Endodermal cell (in vitro differentiated cells): ENCODE measurements around the gene NEAT1. TPM values are rescaled to one million over a fixed set of nuclear protein-coding genes. Genes with fewer than 3 reads are reported as not detected.

Experiments
- DNase-seq: peaks from one replicate; pipeline ENCODE4 v3.0.0-alpha.2; 2017
- H3K27ac ChIP-seq: 2 replicates; pipeline ENCODE4 v1.5.1; 2013; ENCODE audit warnings: mild to moderate bottlenecking, low read depth, low read length, moderate library complexity
- H3K27me3 ChIP-seq: 2 replicates; pipeline ENCODE4 v1.6.1; 2013; ENCODE audit warnings: mild to moderate bottlenecking, low read length, moderate library complexity; ENCODE audit not compliant: insufficient read depth, control insufficient read depth, poor library complexity, severe bottlenecking
- H3K36me3 ChIP-seq: 2 replicates; pipeline ENCODE4 v1.7.0; 2013; ENCODE audit warnings: mild to moderate bottlenecking, low read length, moderate library complexity; ENCODE audit not compliant: control insufficient read depth, insufficient read depth
- H3K4me1 ChIP-seq: one replicate; pipeline ENCODE4 v1.7.0; 2013; ENCODE audit warnings: low read length; ENCODE audit not compliant: control insufficient read depth, insufficient read depth
- H3K4me3 ChIP-seq: 2 replicates; pipeline ENCODE4 v1.5.1; 2013; ENCODE audit warnings: mild to moderate bottlenecking, low read length, moderate library complexity
- H3K9ac ChIP-seq: 2 replicates; pipeline ENCODE4 v1.6.1; 2013; ENCODE audit warnings: mild to moderate bottlenecking, low read length, moderate library complexity; ENCODE audit not compliant: poor library complexity, severe bottlenecking; ENCODE audit errors: extremely low read depth
- H3K9me3 ChIP-seq: 2 replicates; pipeline ENCODE4 v1.6.1; 2013; ENCODE audit warnings: mild to moderate bottlenecking, low read length, moderate library complexity; ENCODE audit not compliant: control insufficient read depth
- H3K27ac Mint-ChIP-seq: 2 replicates; pipeline ENCODE4 v1.8.0; 2020; ENCODE audit warnings: mixed read lengths
- H3K27me3 Mint-ChIP-seq: 2 replicates; pipeline ENCODE4 v1.8.0; 2021; ENCODE audit warnings: mild to moderate bottlenecking, mixed read lengths; ENCODE audit not compliant: insufficient read depth
- H3K36me3 Mint-ChIP-seq: 2 replicates; pipeline ENCODE4 v1.8.0; 2020; ENCODE audit warnings: low read depth, mixed read lengths
- H3K4me1 Mint-ChIP-seq: 2 replicates; pipeline ENCODE4 v1.8.0; 2020; ENCODE audit warnings: mixed read lengths
- H3K4me3 Mint-ChIP-seq: 2 replicates; pipeline ENCODE4 v1.8.0; 2020; ENCODE audit warnings: mild to moderate bottlenecking, moderate library complexity, mixed read lengths
- H3K9me3 Mint-ChIP-seq: 2 replicates; pipeline ENCODE4 v1.8.0; 2020; ENCODE audit warnings: mild to moderate bottlenecking, mixed read lengths
- CTCF ChIP-seq: fragments of 200-600 bp; sonication (generic); conservative IDR thresholded peaks from 2 replicates; pipeline ENCODE4 v1.5.0; 2021; ENCODE audit warnings: antibody characterized with exemption, mild to moderate bottlenecking
- WGBS, 2 experiments: methylation state at CpG; one replicate each; pipeline versions ENCODE4 v1.1.5 to v1.1.7; 2013; ENCODE audit warnings: missing lambda C conversion rate in 2 of 2, mixed read lengths in 1 of 2; ENCODE audit not compliant: insufficient coverage in 1 of 2, insufficient read length in 1 of 2; 5-methylcytosine and 5-hydroxymethylcytosine counted together
- total RNA-seq, 2 donors: library from RNA; stranded (reverse); fragmentation: NEBNext Ultra II Directional in 1 of 2; extraction: Animal tissue kit (Norgen Biotek cat#: 25700) in 1 of 2; gene quantifications; 2 replicates in 1 of 2; 3 replicates in 1 of 2; pipeline ENCODE4 v1.2.1, GENCODE V29; 2021

Gene NEAT1
- total RNA-seq, 2 donors from 2014 or later = 61.3 to 85.2 TPM

- peaks cover 9% of the 10 kb centered on the region for H3K36me3 ChIP-seq
- H3K4me1 ChIP-seq = peaks cover 4% of the 10 kb centered on the region
- H3K9me3 ChIP-seq = no peaks in the 10 kb centered on the region
- Mint-ChIP-seq H3K9me3 (no peaks in the 10 kb centered on the region), H3K27me3 (no peaks in the 10 kb centered on the region), H3K27ac (peak overlapping the region; percentile 83), H3K4me1 (peaks cover 67% of the 10 kb centered on the region), H3K36me3 (peaks cover 5% of the 10 kb centered on the region), H3K4me3 (no peak overlapping the region)
- 83 to 89% methylated on average over 8 to 11 of the region's 11 CpGs for WGBS, 2 experiments
- peak overlapping the region; percentile 83 for H3K4me3 ChIP-seq
- DNase-seq = peak; percentile 68
- no peak overlapping the region for H3K27ac ChIP-seq
- no peak for TF ChIP-seq CTCF
- H3K9ac ChIP-seq = peak overlapping the region; percentile 98
- H3K27me3 ChIP-seq = no peaks in the 10 kb centered on the region
Observed at GRCh38 chr11:65427691-65428577, 5.3 kb downstream of the NEAT1 start.

GRCh38 chr11:65428578-65429067 is 6.0 kb downstream of the NEAT1 start:
- Mint-ChIP-seq H3K4me1 (peaks cover 62% of the 10 kb centered on the region), H3K27ac (no peak overlapping the region), H3K27me3 (no peaks in the 10 kb centered on the region), H3K36me3 (peaks cover 8% of the 10 kb centered on the region), H3K9me3 (no peaks in the 10 kb centered on the region), H3K4me3 (no peak overlapping the region)
- WGBS, 2 experiments = 88 to 100% methylated on average over 2 to 5 of the region's 5 CpGs
- Histone ChIP-seq H3K27ac (no peak overlapping the region), H3K9me3 (no peaks in the 10 kb centered on the region), H3K36me3 (peaks cover 13% of the 10 kb centered on the region), H3K4me1 (peaks cover 4% of the 10 kb centered on the region), H3K4me3 (peak overlapping the region; percentile 83), H3K9ac (no peak overlapping the region), H3K27me3 (no peaks in the 10 kb centered on the region)
- TF ChIP-seq CTCF = no peak
- no peak for DNase-seq

- H3K36me3 ChIP-seq = peaks cover 17% of the 10 kb centered on the region
- no peak for DNase-seq
- Mint-ChIP-seq H3K27ac (peak overlapping the region; percentile 44), H3K4me1 (peaks cover 58% of the 10 kb centered on the region), H3K9me3 (no peaks in the 10 kb centered on the region), H3K36me3 (peaks cover 8% of the 10 kb centered on the region), H3K4me3 (no peak overlapping the region), H3K27me3 (no peaks in the 10 kb centered on the region)
- peak overlapping the region; percentile 1 for H3K9ac ChIP-seq
- WGBS, 2 experiments = 43 to 68% methylated on average over 3 to 8 of the region's 9 CpGs
- no peaks in the 10 kb centered on the region for H3K9me3 ChIP-seq
- H3K27me3 ChIP-seq = no peaks in the 10 kb centered on the region
- no peak overlapping the region for H3K27ac ChIP-seq
- H3K4me3 ChIP-seq = peak overlapping the region; percentile 83
- H3K4me1 ChIP-seq = peaks cover 4% of the 10 kb centered on the region
- no peak for TF ChIP-seq CTCF
Observed at GRCh38 chr11:65429068-65429681, 6.6 kb downstream of the NEAT1 start.
